HG02840 (cell line): ENCODE results near the gene TEKT5.
"Not testable (repeated sequence)": the region's sequence is repeated elsewhere in the genome, so short reads cannot be mapped to it uniquely, and the experiment has no call there.

Source experiments
- ATAC-seq: cut with Tn5 transposase; IDR thresholded peaks from one replicate; pipeline ENCODE4 v1.9.1; 2021; ENCODE audit warnings: mild to moderate bottlenecking, moderate library complexity, moderate number of reproducible peaks; ENCODE audit not compliant: unreplicated experiment, low FRiP score

Gene TEKT5

DNA sequence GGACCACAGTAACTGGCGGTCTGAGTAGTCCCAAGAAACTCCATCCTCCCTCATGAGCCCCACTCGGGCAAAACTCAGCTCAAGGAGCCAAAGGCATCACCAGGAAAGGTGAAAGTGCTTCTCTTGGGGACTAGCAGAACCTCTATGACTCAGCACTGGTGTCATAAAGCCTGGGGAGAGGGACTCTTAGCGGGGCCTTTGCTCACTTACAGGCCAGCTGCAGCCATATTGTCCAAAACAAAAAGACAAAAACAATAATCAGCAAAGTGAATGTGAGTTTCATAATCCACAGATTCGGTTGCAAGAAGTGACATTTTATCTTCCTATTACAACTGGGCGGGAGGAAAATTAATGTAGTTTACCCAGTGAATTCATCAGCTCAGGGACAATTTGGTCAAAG is at the start of gene TEKT5:
Gene TEKT5 (minus strand): TSS at position 101 of the 400 bp plus-strand sequence. CDS start 57 bp downstream, at position 44.
- ATAC-seq, result no peak

DNA sequence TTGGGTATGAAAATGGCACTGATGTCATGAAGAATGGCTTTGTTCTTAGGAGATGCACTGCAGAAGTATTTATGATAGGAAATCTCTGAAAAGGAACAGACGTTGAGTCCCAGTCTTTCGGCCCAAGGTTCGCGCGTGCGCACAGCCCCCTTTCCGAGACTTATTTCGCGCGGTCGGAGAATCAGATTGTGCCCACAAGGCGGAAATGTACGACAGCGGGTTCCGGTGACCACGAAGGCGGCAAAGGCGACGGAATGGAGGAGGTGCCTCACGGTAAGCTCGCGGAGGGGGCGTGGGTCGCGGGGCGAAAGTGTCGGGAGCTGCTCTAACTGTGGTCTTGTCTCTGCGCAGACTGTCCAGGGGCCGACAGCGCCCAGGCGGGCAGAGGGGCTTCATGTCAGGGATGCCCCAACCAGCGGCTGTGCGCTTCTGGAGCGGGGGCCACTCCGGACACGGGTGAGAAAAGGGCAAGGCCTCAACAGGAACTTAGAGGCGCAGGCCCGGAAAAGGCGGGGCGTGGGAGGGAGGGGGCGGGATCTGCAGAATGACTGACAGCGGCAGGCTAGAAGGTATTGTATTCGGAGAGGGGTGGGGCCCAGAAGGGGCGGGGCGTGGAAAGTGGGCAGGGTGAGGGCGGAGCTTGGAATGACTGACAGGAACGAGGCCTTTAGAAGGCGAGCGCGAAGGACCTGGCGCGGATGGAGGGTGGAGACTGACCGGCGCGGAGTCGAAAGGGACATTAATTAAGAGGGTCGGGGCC is 49.1 kb upstream of the TEKT5 start, which contains the start of gene NUBP1:
Gene NUBP1 (plus strand): TSS at position 233 of the 760 bp plus-strand sequence. CDS start 22 bp downstream, at position 255.
- peak; percentile 71 for ATAC-seq

DNA sequence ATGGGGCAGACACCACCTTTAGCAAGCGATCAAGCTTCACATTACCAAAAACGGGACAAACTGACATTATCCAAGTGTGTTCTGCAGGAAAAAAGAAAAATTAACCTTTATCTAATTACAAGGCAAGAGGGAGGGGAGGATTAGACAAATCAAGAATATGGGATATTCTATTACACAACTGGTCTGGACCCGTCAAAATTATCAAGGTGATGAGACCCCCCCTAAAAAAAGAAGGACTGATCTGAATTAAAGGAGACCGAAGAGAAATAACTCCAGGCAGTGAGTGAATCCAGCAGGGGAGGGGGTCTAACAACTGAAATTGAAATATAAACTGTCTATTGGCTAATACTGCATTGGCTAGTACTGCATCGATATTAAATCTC is 48.5 kb upstream of the TEKT5 start:
- ATAC-seq, result no peak

DNA sequence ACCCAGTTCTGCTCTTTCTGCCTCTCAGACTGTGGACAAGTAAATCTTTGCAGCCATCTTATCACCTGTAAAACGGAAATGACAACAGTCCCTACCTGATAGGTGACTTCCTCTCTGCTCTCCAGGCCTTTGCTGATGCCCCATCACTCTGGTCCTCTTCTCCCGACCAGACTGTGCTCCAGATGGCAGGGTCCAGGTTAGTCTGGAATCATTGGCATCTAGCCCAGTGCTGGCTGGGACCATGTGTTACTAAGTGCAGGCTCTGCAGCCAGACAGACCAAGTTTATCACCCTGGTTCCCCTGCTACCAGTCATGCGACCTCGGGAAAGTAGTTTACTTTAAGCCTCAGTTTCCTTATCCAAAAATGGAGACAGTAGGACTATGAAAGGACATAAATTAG is 47.1 kb upstream of the TEKT5 start:
- no peak for ATAC-seq

DNA sequence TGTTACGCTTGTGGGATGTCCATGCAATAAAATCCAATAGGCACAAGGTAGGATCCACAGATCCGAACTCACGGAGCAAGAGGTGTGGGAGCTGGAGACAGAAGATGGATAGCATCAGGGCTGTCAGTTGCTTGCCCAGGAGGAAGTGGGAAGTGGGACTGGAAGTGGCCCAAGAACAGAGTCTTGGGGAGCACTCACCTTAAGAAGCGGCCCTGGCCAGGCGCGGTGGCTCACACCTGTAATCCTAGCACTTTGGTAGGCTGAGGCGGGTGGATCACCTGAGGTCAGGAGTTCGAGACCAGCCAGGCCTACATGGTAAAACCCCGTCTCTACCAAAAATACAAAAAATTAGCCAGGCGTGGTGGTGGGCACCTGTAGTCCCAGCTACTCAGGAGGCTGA is 46.5 kb upstream of the TEKT5 start:
- not testable (repeated sequence) for ATAC-seq

DNA sequence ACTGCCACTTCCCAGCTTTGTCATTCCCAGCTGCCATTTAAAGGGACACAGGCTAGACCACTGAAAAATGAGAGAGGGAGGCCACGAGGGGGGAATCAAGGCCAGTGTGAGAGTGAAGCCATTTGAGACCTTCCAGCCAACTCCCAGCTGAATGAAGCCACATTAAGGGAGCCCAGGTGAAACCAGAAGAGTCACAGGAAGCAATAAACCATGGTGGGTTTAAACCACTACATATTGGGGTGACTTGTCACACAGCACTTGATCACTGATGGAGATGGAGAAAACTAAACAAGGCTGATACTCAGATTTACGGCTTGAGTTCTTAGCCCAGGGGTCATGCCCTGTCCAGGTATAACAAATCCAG is 46.1 kb upstream of the TEKT5 start:
- no peak for ATAC-seq

DNA sequence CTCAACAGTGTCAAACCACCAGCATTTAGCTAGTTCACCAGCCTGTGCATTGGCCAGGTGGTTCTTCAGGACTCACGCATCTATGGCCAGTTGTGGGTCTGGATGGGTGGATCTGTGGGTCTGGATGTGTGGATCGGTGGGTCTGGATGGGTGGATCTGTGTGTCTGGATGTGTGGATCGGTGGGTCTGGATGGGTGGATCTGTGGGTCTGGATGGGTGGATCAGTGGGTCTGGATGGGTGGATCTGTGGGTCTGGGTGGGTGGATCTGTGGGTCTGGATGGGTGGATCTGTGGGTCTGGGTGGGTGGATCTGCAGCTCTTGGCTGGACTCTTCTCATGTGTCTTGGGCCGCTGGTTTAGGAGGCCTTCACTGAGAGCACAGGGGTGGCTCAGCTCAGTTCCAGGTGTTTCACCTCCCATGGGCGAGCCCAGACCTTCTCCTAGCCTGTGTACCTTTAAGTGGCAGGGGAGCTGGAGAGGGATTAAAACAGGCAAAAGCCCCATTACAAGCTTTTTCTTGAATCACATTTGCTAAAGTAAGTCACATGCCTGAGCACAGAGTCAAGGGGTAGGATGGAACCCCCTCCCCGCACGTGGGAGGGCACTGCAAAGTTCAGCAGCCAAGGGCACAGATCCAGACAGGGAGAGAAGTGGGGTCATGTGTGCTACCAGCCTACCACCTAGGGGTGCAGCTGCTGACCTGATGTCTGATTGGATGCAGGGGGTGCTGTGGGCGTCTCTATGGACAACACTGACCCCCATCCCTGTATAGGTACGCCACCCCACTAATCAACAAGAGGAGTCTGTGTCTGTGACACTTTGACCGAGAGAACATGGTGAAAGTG is 45.5 kb upstream of the TEKT5 start:
- no peak for ATAC-seq

DNA sequence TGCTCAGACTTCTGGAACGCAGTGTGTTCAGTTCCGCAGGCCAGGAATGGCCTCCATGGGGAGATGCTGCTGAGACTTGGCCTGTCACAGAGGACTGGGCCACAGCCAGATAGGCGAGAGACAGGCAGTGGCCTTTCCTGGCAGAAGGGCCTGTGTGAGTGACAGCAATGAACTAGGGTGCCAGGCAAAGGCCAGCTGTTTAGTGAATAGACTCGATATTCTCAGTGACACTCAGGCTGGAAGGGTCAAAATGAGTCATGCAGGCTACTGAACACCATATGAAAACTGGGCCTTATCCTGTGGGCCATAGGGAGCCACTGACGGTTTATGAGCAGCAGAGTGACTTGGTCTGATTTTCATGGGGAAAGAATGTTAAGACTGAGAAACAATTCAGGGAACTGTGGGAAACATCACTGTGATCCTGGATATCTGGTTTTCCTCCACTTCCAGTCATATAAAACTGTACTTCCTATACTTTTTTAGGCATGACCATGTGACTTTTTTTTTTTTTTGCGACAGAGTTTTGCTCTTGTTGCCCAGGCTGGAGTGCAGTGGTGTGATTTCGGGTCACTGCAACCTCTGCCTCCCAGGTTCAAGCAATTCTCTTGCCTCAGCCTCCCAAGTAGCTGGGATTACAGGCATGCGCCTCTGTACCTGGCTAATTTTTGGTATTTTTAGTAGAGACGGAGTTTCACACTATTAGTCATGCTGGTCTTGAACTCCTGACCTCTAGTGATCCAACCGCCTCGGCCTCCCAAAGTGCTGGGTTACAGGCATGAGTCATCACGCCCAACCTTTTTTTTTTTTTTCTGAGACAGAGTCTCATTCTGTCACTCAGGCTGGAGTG is 43.7 kb upstream of the TEKT5 start:
- peak; percentile 55 for ATAC-seq

DNA sequence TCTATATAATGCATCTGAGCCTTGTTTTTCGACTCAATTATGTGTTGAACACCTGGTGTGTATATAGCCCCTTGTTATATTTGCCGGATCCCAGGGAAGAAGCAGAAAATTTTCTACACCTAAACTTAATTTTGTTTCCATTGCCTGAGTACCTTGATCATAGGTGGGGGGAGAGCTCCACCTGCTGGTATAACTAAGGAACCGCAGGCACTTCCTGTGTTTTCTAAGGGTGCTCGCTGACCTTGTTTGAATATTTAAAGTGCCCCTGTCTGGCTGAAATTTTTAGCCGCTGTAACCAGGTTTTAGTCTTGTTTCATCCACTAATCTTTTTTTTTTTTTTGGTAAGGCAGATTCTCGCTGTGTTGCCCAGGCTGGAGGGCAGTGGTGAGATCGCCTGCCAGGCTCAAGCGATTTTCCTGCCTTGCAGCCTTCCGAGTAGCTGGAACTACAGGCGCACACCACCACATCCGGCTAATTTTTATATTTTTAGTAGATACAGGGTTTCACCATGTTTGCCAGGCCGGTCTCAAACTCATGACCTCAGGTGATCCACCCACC is 42.4 kb upstream of the TEKT5 start:
- ATAC-seq, result no peak

DNA sequence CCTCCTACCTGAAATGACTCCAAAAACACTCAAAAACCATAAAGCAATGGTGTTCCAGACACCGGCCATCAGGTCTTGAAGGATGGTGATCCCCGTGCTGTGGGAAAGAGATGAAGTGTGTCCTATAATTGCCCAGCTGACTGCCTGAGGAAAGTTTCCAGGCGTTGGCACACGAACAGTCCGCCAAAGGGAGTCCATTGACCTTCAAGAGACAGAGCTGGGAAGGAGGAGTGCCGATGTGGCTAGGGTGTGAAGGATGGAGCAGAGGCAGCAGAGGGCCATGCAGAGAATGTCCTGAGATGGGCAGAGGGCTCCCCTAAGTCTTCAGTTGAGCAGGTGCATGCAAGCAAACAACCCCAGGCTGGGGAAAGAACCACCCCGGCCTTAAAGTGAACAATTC is 37.1 kb upstream of the TEKT5 start:
- no peak for ATAC-seq

DNA sequence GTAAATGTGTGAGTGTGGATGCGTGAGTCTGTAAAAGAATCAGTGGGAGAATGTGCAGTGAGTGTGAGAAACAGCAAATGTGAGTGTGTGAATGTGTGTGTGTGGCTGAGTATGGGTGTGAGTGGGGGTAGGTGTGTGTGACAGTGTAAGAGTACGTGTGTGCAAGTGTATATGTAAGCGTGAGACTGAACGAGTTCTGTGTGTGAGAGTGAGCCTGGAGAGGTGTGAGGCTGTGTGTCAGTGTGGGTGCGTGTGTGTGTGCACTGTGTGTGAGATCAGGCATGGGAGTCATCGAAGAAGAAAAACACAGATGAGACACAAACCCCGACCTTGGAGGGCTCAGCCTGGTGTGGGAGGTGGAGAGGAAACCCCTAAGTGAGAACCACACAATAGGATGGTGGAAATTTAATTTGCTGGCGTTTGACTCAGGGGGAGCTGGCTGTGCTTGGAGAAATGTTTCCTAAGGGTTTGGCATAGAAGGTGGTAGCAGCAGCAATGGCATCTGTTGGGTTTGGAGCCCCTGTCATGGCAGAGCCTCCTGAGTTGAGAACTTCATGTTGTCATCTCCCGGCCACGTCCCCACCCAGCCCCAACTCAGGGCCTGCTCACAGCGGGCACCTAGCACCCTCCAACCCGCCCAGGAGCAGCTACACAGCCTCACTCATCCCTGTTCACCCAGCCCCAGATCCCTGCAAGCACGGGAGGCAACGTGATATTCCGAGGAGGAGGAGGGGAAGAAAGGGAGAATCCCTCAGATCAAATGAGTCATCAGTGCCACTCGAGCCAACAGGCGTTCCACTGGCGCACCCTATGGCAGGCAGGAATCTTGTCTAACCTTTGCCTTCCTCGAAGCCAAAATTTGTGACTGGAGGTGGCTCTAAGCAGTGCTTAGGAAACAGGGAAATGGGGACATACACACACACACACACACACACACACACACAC is 34.6 kb upstream of the TEKT5 start:
- ATAC-seq, result no peak

DNA sequence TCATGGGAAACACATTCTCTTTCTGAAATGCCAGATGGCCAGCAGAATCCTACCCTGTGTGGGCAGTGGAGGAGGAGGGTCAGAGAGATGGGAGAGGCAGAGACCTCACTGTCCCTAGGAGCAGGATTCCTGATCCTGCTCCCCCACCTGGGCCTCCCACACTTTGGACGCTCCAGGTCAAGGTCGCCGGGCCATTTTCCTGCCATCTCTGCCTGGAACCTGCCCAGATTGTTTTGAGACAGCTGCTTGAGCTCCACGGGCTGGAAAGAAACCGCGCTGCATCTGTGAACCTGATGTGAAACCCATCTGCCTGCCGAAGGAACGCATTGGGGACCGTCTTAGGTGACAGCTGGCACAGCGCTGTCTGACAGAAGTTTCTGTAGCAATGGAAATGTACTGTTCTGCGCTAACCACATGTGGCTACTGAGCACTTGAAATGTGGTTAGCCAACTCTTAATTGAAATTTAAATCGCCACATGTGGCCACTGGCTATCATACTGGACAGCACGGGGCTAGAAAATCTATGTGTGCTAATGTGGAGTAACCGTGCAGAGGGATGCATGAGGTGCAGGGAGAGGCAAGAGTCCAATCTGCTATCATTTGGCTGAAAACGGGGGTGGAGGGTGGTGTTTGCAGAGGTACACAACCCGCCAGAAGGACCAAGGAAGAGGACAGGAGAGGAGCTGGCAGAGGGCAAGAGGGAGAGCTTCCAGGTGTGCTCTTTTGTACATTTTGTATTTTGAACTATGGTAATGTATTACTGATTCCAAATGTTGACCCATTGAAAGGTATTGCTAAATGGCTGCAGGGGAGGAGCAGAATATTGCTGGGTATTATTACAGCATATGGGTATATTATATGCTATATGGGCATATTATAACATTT is 33.5 kb upstream of the TEKT5 start:
- no peak for ATAC-seq

DNA sequence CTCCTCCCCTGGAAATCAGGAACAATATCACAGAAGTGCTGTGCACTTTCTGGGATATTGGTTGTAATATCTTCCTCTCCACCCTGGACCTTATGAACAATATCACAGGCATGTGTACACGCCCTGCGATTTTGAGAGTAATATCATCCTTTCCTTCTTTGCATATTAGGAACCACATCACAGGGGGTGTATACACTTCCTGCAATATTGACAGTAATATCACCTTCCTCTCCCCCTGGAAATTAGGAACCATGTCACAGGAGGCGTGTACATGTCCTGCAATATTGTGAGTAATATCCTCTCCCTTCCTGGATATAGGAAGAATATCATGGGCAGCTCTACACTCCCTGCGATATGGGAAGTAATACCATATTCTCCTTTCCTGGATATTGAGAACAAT is 14.2 kb upstream of the TEKT5 start:
- no peak for ATAC-seq

DNA sequence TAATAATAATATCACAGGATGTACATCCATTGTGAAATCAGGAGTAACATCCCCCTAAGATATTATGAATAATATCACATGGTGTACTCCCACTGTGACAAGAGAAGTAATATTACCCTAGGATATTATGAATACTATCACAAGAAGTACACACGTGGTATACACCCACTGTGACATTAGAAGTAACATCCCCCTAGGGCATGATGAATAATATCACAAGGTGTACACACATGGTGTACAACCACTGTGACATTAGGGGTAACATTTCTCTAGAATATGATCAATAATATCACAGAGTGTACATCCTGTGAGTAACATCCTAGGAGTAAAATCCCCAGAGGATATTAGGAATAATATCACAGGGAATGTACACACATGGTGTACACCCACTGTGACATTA is 5.0 kb upstream of the TEKT5 start:
- no peak for ATAC-seq

DNA sequence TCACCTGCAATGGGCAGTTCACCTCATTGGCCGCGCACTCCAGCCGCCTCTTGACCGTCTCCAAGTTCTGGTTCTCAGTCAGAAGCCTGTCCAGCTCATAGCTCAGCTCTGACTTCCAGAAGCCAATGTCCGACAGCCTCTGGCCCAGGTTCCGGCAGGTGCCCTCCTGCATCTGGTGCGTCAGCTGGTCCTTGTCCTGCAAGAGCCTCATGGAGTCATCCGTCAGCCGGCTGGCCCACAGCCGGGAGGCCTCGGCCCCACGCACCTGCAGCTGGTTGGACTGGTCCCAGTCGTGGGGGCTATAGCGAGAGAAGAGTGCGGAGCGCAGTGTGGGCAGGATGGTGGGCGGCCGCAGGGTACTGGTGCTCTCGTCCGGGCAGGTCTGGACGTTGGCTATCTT is 424 bp downstream of the TEKT5 start:
- no peak for ATAC-seq

DNA sequence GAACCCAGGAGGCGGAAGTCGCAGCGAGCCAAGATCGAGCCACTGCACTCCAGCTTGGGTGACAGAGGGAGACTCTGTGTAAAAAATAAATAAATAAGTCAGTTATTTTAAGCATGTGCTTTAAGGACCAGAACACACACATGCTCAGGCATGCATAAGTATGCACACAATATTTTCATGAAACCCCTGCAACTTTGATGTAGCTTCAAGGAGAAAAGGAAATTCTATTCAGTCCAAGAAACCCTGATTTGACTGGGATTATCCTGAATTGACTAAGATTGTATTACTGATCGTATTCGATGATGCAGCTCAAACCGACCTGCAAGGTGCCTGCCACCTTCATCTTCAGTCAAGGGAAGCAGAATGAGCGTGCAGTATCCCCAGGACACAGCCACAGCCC is 841 bp downstream of the TEKT5 start:
- no peak for ATAC-seq

DNA sequence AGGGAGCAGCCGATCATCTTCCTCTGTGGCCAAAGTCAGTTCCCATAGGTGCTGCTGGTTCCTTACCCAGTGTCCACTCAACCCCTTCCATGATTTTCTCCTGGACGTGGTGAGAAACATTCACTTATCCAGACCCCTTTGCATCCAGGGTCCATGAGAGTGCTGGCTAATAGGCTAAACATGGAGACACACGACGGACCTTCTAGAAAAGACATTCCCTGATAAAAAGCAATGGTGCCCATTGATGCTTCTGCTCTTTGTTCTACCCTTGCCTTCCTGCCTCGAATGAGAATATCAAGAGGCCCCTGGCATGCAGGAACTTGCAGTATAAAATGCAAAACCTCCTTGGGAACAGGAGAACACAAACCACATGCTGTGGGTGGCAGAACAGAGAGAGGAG is 2.3 kb downstream of the TEKT5 start:
- no peak for ATAC-seq

DNA sequence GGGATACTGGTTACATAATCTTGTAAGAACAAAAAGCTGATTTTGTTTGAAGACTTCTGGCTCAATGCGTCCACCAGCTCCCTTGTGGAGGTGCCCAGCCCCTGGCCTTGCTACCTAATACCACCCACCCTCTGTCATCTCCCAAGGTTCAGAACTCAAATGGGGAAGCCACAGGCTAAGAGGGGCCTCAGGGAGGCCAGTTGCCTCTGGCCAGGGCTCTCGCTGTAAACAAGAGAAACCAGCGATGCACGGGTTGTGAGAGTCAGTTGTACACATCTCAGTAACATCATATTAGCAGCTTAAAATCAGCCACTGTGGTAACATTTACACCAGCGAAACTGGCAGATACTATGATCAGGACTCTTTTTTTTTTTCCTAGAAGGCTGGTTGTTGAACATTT is 6.0 kb downstream of the TEKT5 start:
- ATAC-seq, result no peak

DNA sequence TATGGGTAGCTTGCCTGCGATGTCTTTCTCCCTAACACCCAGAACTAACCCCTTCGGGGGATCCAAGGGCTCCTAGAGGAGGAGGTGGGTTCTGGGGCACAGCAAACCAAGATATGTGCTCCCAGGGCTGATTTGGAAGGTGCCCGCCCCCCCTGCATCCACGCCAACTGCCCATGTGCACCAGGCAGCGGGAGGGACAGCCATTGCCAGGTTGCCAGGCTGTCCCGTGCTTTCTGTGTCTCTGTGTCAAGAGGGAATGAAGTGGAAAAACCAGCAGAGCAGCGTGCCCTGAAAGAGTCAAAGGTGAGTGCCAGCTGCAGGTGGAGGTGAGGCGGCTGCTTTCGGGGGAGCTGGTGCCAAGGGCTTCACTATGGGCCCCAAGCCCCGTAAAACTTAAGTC is 6.4 kb downstream of the TEKT5 start:
- ATAC-seq, result no peak
